Measurements from ENCODE around the gene KIF13A.

The KIF13A gene

DNA sequence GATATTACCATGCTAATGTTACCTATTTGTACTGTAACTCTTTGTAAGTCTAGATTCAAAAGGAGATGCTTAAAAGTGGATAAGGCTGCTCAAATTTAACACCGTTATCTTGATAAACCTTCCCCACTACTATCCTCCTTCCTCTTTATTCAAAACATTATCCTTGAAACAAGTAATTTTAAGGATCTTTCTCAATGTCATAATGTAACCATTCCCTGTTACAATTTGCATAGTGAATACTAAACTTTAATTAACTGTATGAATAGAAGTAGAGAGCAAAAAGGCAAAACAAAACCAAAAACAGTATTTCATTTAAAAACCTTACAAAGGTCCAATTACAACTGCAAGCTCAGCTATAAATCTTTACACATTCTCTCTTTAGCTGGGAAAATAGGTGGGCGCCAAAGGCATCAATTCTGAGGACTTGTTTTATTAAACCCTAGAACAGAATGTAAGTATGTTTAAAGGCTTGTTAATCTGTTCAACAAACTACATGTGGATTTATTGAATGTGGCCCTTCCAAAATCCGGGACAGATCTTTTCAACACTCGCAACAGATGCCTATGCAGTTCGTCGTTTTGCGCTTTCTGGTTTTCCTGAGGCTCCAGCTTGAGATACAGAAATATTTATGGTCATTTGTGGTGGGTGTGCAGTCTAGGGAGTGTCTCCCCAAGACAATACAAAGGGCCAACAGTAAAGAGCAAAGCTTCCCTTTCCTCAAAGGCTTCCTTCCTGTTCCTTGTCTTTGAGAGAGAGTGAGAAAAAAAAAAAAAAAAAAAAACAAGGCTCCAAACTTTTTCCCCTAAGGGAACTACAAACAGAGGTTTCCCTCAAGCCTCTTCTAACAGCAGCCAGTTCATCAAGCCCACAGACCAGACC is 15.1 kb downstream of the KIF13A start:
- peaks cover 25 to 28% of the 10 kb centered on the region in 2 donors for H3K27me3 Mint-ChIP-seq
- no peak overlapping the region for H3K4me3 Mint-ChIP-seq
- ATAC-seq (replicated peaks) (no peak), DNase-seq (no peak)
- no peaks in the 10 kb centered on the region for H3K4me1 Mint-ChIP-seq (ENCODE audit: low read depth in 2 of 2)
- H3K36me3 Mint-ChIP-seq (ENCODE audit: insufficient read depth) = no peaks in the 10 kb centered on the region
- no peak overlapping the region for H3K27ac Mint-ChIP-seq
- H3K9me3 Mint-ChIP-seq = no peaks in the 10 kb centered on the region

DNA sequence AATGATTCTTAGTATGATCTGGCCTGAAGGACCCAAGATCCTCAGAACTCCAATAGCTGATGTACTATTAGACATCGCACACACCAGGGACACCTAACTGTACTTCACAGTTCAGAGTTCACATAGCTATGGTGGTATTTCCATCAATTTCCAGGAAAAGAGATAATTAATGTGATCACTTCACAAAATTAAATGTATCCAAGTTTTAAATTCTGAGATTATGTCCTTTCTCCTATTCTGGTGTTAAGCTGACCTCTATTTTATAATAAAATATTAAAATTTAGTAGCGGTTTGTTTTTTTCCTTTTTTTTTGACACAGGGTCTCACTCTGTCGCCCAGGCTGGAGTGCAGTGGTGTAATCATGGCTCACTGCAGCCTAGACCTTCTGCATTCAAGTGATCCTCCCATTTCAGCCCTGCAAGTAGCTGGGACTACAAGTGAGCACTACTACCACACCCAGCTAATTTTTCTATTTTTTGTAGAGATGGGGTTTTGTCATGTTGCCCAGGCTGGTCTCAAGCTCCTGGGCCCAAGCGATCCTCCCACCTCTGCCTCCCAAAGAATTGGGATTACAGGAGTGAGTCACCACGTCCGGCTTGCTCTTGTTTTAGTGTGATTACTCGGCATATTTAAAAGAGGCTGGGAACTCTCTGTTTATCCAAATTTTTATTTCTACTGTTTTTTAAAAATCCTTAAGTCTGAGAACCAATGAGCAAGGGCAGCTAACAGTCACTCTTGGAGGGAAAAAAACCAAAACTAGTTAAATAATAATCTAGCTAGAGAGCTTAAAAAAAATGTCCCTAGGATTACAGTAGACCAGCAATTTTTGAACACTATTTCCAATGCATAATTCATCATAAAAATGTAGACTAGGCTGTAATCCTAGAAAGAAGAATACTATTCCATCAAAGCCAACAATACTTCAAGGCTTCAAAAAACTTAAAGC is 16.0 kb downstream of the KIF13A start:
- DNase-seq = no peak
- no peak for ATAC-seq (replicated peaks)
- Mint-ChIP-seq H3K4me3 (no peak overlapping the region), H3K9me3 (no peaks in the 10 kb centered on the region), H3K36me3 (ENCODE audit: insufficient read depth) (no peaks in the 10 kb centered on the region), H3K27ac (no peak overlapping the region), H3K27me3 (peaks cover 25 to 28% of the 10 kb centered on the region in 2 donors), H3K4me1 (ENCODE audit: low read depth in 2 of 2) (no peaks in the 10 kb centered on the region)

DNA sequence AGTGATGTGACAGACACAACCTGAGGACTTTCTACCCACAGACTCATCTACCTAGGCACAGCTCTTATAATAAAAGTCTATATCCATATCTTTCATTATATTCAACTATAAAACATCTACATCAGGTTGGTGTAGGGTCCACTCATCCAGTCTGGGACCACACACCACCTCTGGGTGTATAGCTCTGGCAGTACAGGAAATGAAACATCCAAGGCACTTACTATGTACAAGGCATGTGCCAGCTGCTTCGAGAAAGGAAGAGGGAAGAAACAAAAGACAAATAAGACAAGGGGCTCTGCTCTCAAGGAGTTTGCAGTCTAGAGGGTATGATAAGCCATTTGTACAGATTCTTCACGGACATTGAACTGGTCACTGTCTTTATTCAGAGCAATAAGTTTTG is 18.6 kb downstream of the KIF13A start:
- no peak for DNase-seq
- no peaks in the 10 kb centered on the region for H3K9me3 Mint-ChIP-seq
- H3K4me1 Mint-ChIP-seq (ENCODE audit: low read depth in 2 of 2) = no peaks in the 10 kb centered on the region
- H3K27me3 Mint-ChIP-seq = peaks cover 25 to 28% of the 10 kb centered on the region in 2 donors
- H3K27ac Mint-ChIP-seq = no peak overlapping the region
- H3K4me3 Mint-ChIP-seq = no peak overlapping the region
- no peak for ATAC-seq (replicated peaks)
- H3K36me3 Mint-ChIP-seq (ENCODE audit: insufficient read depth) = peaks cover 3% of the 10 kb centered on the region

DNA sequence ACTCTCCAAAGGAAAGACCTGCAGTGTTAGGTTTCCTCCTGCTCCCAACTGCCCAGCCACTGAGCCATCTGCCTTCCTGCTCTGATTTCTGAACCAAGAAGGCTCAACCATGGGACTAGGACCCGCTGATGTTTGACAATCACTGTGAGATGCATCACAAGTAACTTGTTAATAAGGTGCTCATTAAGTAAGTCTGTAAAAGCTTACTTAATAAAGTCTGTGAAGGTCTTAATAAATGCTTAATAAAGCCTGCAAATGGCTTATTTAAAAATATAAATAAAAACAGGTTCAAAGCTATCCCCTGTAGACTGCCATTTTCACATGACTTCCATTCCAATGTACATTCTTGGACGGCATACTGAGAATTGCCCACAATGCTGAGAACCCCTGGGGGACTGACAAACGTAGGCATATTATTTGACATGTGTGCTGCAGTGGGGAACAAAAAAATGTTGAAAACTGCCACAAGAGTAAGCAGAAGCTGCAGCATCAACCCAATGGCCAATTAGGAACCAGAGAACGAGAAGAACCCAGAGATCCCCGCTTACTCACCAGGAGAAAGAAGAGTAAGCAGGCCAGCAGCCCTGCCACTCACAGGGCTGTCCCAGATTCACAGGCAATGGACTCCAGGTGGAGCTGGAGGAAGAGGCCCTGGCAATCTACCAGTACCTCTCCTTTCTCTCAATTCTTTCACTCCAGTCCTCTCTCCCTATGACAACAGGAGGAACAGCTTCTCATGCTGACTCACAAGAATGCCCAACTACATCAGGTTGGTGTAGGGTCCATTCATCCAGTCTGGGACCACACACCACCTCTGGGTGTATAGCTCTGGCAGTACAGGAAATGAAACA is 19.5 kb downstream of the KIF13A start:
- Mint-ChIP-seq H3K9me3 (no peaks in the 10 kb centered on the region), H3K27ac (no peak overlapping the region), H3K4me3 (no peak overlapping the region), H3K36me3 (ENCODE audit: insufficient read depth) (peaks cover 3% of the 10 kb centered on the region), H3K4me1 (ENCODE audit: low read depth in 2 of 2) (no peaks in the 10 kb centered on the region), H3K27me3 (peaks cover 16 to 20% of the 10 kb centered on the region in 2 donors)
- DNase-seq (no peak), ATAC-seq (replicated peaks) (no peak)

DNA sequence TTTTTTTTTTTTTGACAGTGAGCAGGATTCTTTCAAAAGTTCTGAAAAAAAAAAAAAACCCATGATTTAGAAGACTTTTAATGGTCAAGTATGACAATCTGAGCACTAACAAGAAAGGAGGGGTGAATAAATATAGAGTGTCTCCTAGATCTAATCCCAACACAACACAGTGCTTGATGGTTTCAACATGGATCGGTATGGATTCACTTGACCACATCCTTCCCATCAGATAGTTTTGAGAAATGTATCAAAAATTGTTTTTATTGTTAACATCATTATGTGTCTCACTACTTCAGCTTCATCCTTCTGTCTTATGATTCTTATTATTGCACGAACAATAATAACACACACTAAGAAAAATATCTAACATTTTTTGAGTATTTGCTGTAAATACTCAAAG is 21.0 kb downstream of the KIF13A start:
- DNase-seq (no peak), ATAC-seq (replicated peaks) (no peak)
- Mint-ChIP-seq H3K4me3 (no peak overlapping the region), H3K4me1 (ENCODE audit: low read depth in 2 of 2) (peaks cover 0 to 2% of the 10 kb centered on the region in 2 donors), H3K27me3 (peaks cover 16 to 24% of the 10 kb centered on the region in 2 donors), H3K36me3 (ENCODE audit: insufficient read depth) (peaks cover 3% of the 10 kb centered on the region), H3K27ac (no peak overlapping the region), H3K9me3 (no peaks in the 10 kb centered on the region)

DNA sequence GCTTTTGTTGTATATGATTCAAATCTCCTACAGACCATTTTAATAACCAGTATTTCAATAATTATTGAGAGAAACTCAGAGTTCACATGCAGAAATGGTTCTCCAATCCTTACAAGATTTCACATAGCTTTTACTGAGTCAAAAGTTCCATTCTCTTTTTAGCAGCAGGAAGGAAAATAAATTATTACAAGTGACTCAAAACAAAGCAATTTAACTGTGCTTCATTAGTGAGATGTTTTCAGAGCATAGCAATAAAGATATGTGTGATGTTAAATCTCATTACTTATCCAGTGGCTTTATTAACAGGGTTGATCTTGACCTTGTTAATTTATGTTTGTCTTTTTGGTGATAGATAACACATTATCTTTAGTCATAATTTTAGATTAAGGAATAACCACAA is 22.0 kb downstream of the KIF13A start:
- Mint-ChIP-seq H3K9me3 (no peaks in the 10 kb centered on the region), H3K27me3 (peaks cover 27 to 34% of the 10 kb centered on the region in 2 donors), H3K27ac (no peak overlapping the region), H3K4me1 (ENCODE audit: low read depth in 2 of 2) (peaks cover 0 to 2% of the 10 kb centered on the region in 2 donors), H3K4me3 (no peak overlapping the region), H3K36me3 (ENCODE audit: insufficient read depth) (peaks cover 3% of the 10 kb centered on the region)
- ATAC-seq (replicated peaks) (no peak), DNase-seq (no peak)

DNA sequence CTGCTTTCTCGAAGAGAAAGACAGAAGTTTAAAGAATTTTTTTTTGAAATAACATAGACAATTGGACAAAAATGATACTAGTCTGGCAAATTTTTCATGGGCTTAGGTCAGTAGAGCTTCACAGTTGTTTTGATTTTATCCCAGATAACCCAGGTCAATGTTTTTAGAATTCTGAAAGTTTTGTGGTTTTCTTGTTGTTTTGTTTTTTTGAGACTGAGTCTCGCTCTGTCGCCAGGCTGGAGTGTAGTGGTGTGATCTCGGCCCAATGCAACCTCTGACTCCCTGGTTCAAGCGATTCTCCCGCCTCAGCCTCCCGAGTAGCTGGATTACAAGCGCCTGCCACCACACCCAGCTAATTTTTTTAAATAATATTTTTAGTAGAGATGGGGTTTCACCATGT is 22.8 kb downstream of the KIF13A start:
- DNase-seq = no peak
- Mint-ChIP-seq H3K27me3 (peaks cover 33 to 42% of the 10 kb centered on the region in 2 donors), H3K4me3 (no peak overlapping the region), H3K4me1 (ENCODE audit: low read depth in 2 of 2) (peaks cover 0 to 2% of the 10 kb centered on the region in 2 donors), H3K36me3 (ENCODE audit: insufficient read depth) (peaks cover 3% of the 10 kb centered on the region), H3K27ac (no peak overlapping the region), H3K9me3 (no peaks in the 10 kb centered on the region)
- no peak for ATAC-seq (replicated peaks)

DNA sequence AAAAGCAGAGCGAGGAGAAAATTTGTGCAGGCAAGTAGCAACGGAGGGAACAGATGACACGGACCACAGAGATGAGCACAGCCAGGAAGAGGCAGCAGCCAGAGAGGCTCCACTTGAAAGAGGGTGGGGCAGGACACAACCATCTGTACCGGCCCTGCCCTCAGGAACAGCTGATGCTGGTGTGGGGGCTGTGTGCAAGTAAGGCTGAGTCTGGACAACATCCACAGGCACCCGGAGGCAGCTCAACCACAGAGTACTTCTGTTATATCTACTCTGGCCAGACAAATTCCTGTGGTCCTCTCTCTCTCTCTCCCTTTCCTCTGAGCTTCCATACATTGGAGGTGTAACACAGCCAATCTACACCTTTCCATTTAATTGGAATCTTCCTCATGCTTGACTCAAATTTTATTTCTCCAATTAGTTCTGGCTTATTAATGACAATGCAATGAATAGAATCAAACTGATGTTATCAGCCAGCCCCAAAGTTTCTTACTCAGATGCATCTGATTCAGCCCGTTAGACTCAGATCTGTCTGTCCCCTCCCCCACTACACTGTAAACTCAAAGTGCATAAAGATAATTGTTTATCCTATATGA is 24.9 kb downstream of the KIF13A start:
- Mint-ChIP-seq H3K27ac (no peak overlapping the region), H3K4me1 (ENCODE audit: low read depth in 2 of 2) (peaks cover 0 to 2% of the 10 kb centered on the region in 2 donors), H3K9me3 (no peaks in the 10 kb centered on the region), H3K27me3 (peaks cover 34 to 35% of the 10 kb centered on the region in 2 donors), H3K4me3 (no peak overlapping the region), H3K36me3 (ENCODE audit: insufficient read depth) (peaks cover 3% of the 10 kb centered on the region)
- ATAC-seq (replicated peaks) (no peak), DNase-seq (no peak)

DNA sequence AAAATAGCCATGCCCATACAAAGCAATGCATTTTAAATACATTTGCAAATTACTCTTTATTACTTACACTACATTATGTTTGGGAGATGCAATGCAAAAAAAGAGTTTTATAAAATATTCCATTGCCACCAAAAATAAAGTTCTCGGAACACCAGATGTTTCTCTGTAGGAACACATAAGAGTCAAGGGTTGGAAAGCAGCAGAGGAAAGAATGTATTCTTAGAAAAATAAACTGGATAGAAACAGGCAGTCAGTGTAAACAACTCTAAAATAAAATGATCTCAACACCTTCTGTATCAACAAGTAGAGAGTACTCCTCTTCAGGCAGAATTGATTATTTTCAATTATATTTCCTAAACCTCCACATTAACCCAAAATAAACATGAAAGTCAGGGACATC is 28.1 kb downstream of the KIF13A start:
- no peak for ATAC-seq (replicated peaks)
- Mint-ChIP-seq H3K27ac (no peak overlapping the region), H3K4me3 (no peak overlapping the region), H3K36me3 (ENCODE audit: insufficient read depth) (no peaks in the 10 kb centered on the region), H3K9me3 (no peaks in the 10 kb centered on the region), H3K4me1 (ENCODE audit: low read depth in 2 of 2) (peaks cover 0 to 2% of the 10 kb centered on the region in 2 donors), H3K27me3 (peaks cover 37 to 42% of the 10 kb centered on the region in 2 donors)
- DNase-seq = no peak

DNA sequence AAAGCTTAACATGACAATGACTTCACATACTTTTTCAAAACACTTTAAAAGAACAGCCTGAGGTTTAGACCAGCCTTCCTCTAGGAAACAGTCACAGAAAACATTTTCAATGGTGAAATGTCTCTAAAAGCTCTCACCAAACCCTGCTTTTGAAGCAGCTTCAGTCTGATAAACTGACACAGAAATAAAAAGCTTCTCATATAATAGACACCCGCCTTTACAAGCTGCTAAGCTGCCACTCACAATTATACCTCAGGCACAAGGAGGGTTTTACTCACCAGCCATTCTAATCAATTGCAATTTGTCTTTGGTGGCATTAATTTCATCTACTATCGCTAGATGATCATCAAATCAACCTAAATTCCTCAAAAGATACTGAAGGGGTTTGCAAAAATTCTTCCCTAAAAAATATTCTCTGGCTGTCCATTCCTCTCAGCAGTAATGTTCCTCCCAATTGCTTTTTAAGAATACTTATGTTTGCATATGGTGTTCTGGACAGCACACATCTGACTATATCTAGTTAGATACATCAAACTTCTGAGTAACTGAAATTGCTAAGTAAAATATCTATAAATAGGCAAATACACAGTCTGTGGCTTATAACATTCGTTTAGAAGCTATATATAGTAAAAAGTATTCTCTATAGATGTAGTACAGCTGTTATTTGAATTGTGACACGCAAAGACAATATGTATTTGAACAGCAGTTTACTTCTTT is 29.4 kb downstream of the KIF13A start:
- Mint-ChIP-seq H3K27ac (no peak overlapping the region), H3K9me3 (no peaks in the 10 kb centered on the region), H3K27me3 (peaks cover 37 to 42% of the 10 kb centered on the region in 2 donors), H3K36me3 (ENCODE audit: insufficient read depth) (no peaks in the 10 kb centered on the region), H3K4me1 (ENCODE audit: low read depth in 2 of 2) (peaks cover 0 to 2% of the 10 kb centered on the region in 2 donors), H3K4me3 (no peak overlapping the region)
- no peak for DNase-seq
- no peak for ATAC-seq (replicated peaks)

DNA sequence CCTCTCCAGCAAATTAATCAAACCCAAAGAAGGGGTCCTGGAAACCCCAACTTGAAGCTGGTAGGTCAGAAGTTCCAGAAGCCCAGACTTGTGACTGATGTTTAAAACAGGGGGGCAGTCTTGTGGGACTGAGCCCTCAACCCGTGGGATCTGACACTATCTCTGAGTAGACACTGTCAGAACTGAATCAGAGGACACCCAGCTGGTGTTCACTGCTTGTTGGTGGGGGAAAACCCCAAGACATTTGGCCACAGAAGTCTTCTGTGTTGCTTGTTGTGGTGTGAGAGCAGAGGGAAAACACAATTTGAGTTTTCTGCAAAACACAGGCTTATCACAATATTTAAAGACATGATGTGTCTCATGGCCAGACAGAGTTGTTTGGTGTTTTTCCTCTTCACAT is 29.9 kb downstream of the KIF13A start:
- no peaks in the 10 kb centered on the region for H3K9me3 Mint-ChIP-seq
- H3K4me3 Mint-ChIP-seq = no peak overlapping the region
- no peaks in the 10 kb centered on the region for H3K36me3 Mint-ChIP-seq (ENCODE audit: insufficient read depth)
- no peak overlapping the region for H3K27ac Mint-ChIP-seq
- ATAC-seq (replicated peaks) = no peak
- DNase-seq = no peak
- peaks cover 37 to 40% of the 10 kb centered on the region in 2 donors for H3K27me3 Mint-ChIP-seq
- H3K4me1 Mint-ChIP-seq (ENCODE audit: low read depth in 2 of 2) = peaks cover 0 to 2% of the 10 kb centered on the region in 2 donors

DNA sequence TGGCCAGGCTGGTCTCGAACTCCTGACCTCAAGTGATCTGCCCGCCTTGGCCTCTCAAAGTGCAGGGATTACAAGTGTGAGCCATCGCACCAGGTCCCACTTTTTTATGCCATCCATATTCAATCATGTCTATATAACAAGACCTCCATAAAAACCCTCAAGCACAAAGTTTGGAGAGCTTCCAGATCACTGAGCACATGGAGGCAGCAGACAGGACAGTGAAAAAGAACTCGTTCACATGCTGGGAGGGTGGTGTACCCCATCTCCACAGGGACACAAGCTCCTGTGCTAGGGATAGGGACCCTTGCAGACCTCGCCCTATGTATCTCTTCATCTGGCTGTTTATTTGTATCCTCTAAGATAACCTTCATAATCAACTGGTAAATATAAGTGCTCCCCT is 30.3 kb downstream of the KIF13A start:
- Mint-ChIP-seq H3K27me3 (peaks cover 35 to 36% of the 10 kb centered on the region in 2 donors), H3K27ac (no peak overlapping the region), H3K4me1 (ENCODE audit: low read depth in 2 of 2) (peaks cover 0 to under 1% of the 10 kb centered on the region in 2 donors), H3K9me3 (no peaks in the 10 kb centered on the region), H3K4me3 (no peak overlapping the region), H3K36me3 (ENCODE audit: insufficient read depth) (no peaks in the 10 kb centered on the region)
- DNase-seq = no peak
- ATAC-seq (replicated peaks) = no peak

Data from effector memory CD8-positive, alpha-beta T cell (primary cell).